ENCODE measurements around the gene GNB1L. TPM values are rescaled to one million over a fixed set of nuclear protein-coding genes. Genes with fewer than 3 reads are reported as not detected.

The GNB1L gene
- total and polyA plus RNA-seq, 2 of the 13 experiments (the other 11 are each of a cell fraction or from before 2014, with no cell fraction given): 2.5 to 7.4 TPM

DNA sequence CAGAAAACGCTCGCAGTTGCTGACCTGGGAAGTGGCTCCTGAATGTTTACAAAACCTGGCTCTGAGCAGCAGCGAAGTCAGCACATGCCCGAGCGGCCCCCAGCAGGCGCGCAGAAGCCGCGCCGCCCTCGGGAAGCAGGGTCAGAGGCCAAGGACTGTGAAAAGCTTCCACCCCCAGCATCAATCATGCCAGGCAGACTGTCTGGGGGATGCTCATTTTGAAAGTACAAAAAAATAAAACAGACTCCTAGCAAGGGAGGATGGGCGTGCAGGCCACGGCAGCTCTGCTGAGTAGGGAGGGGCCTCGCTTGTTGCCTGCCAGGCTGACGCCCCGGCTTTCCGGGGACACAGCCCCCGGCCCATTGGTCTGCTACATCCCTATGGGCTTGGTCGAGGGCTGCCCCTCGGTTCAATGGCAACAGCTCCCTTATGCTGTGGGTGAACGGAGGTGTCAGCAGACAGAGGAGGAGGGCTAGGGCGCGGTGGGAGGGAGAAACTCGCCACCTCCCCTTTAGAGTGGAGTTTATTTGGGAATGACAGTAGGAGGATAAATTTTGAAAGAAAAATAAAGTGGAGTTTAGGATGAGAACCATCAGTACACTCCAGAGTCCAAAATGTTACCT, 37.7 kb upstream of the GNB1L start (continued):
- TF ChIP-seq ZNF414 (CRISPR knock-in tag; IDR thresholded peaks at IDR 0.05) (peak; percentile 95), RXRB (CRISPR knock-in tag; IDR thresholded peaks at IDR 0.05; ENCODE audit: borderline replicate concordance) (peak; percentile 87), TOPORS (CRISPR knock-in tag; IDR thresholded peaks at IDR 0.05) (peak; percentile 71; the same call in 1 of the 2 replicates), PITX1 (CRISPR knock-in tag; IDR thresholded peaks at IDR 0.05) (peak; percentile 78)
- TF ChIP-seq, protein P1, sequence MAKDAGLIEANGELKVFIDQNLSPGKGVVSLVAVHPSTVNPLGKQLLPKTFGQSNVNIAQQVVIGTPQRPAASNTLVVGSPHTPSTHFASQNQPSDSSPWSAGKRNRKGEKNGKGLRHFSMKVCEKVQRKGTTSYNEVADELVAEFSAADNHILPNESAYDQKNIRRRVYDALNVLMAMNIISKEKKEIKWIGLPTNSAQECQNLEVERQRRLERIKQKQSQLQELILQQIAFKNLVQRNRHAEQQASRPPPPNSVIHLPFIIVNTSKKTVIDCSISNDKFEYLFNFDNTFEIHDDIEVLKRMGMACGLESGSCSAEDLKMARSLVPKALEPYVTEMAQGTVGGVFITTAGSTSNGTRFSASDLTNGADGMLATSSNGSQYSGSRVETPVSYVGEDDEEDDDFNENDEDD (CRISPR knock-in tag; IDR thresholded peaks at IDR 0.05; ENCODE audit: borderline replicate concordance): peak; percentile 97

GRCh38 chr22:19891317-19892256, 36.9 kb upstream of the GNB1L start:
- Histone ChIP-seq H4K20me1 (ENCODE audit: insufficient read depth, low read length) (no peaks in the 10 kb centered on the region), H3K9me3 (ENCODE audit: low read length) (no peaks in the 10 kb centered on the region), H3K4me3 (replicated peaks in 1 of 3; ENCODE audit: insufficient read depth in 1 of 3, low read depth in 2 of 3, low read length in 3 of 3) (no peak overlapping the region; a peak in 1 of 6 replicates), H3K27ac (ENCODE audit: extremely low read length, insufficient read depth, low read length) (peak overlapping the region; percentile 66), H3K36me3 (replicated peaks in 1 of 2; ENCODE audit: control insufficient read depth in 1 of 2, insufficient read depth in 2 of 2, low read length in 2 of 2) (peaks cover 2 to 7% of the 10 kb centered on the region in 2 experiments; a peak in 3 of 5 replicates), H3K4me1 (ENCODE audit: insufficient read depth, low read length) (peaks cover 27% of the 10 kb centered on the region), H3K4me2 (ENCODE audit: low read depth, low read length) (peak overlapping the region; percentile 42), H3K79me2 (ENCODE audit: insufficient read depth, low read length) (no peaks in the 10 kb centered on the region), H2AFZ (ENCODE audit: low read length) (no peak overlapping the region), H3K9ac (ENCODE audit: insufficient read depth, low read depth, low read length) (peak overlapping the region; percentile 14), H3K27me3 (ENCODE audit: control insufficient read depth in 1 of 2, insufficient read depth in 2 of 2, low read length in 2 of 2) (no peaks in the 10 kb centered on the region)
- in situ Hi-C loops (cut with HindIII; ENCODE audit: extremely low pct_ligation_motif_present, low pct_unique_long_range_greater_than_20kb) (no loop called here), intact Hi-C loops (cut with micrococcal nuclease; ENCODE audit: unreplicated experiment) (loop anchor here (5.0 kb wide), 1 partner anchor 69 kb away; no protein-coding TSS in a partner anchor)
- ChIA-PET POLR2A (interaction anchor here (0.6 to 1.9 kb wide), 5 partner anchors 10 to 187 kb away, joined by 3 to 10 read pairs (median 6); partner anchors contain the start of genes GNB1L and RTL10), CTCF (ENCODE audit: low intra/inter-chr PET ratio, low total read pairs) (no interaction called here)
- BruUV-seq (replicated peaks): no TSS peak
- DNase-seq (ENCODE audit: low spot score): peak; percentile 71
- WGBS (ENCODE audit: low lambda C conversion rate): 18% methylated on average over 9 of the region's 32 CpGs
- peak; percentile 70 for ATAC-seq
- peak; percentile 79 for FAIRE-seq
- TF ChIP-seq ZNF234 (CRISPR knock-in tag; conservative IDR thresholded peaks at IDR 0.05) (peak; percentile 91; the same call in 1 of the 2 replicates), SOX5 (CRISPR knock-in tag; IDR thresholded peaks at IDR 0.05; ENCODE audit: borderline replicate concordance) (peak; percentile 62; the same call in 1 of the 2 replicates), ZNF143 (CRISPR knock-in tag; IDR thresholded peaks at IDR 0.05) (no peak), MBD4 (IDR thresholded peaks at IDR 0.05; ENCODE audit: borderline replicate concordance, low read length) (no peak), ZNF441 (CRISPR knock-in tag; IDR thresholded peaks at IDR 0.05; ENCODE audit: borderline replicate concordance) (no peak), TAF1 (CRISPR knock-in tag; IDR thresholded peaks at IDR 0.05) (peak; percentile 12; the same call in 1 of the 2 replicates), EP300 (IDR thresholded peaks at IDR 0.05; ENCODE audit: low read depth in 2 of 2, low read length in 2 of 2) (peak in 1 of 2 experiments; percentile 47; a peak in 1 of 4 replicates), EP300 (CRISPR knock-in tag; IDR thresholded peaks at IDR 0.05; ENCODE audit: borderline replicate concordance) (no peak), ZNF788 (CRISPR knock-in tag; IDR thresholded peaks at IDR 0.05; ENCODE audit: borderline replicate concordance) (no peak), ZNF572 (CRISPR knock-in tag; IDR thresholded peaks at IDR 0.05) (0 out of 2 replicates have a peak, but pooled peaks have one; percentile 37), FOSL1 (CRISPR knock-in tag; IDR thresholded peaks at IDR 0.05; ENCODE audit: borderline replicate concordance) (peak; percentile 55; the same call in 1 of the 2 replicates), ZNF747 (CRISPR knock-in tag; IDR thresholded peaks at IDR 0.05; ENCODE audit: borderline replicate concordance) (0 out of 2 replicates have a peak, but pooled peaks have one; percentile 50), ZBTB42 (CRISPR knock-in tag; IDR thresholded peaks at IDR 0.05) (0 out of 2 replicates have a peak, but pooled peaks have one; percentile 49)

All from HepG2 (cell line).